Gastrocnemius medialis (tissue), 4 donors: ENCODE measurements around the gene KCNIP4. TPM values are rescaled to one million over a fixed set of nuclear protein-coding genes. Genes with fewer than 3 reads are reported as not detected.

Source experiments
- ATAC-seq, 2 donors: fragments of 150-250 bp; one replicate each; pipeline ENCODE4 v1.9.1; 2016
- DNase-seq, 2 donors: peaks; one replicate each; pipeline ENCODE4 v3.0.0-alpha.2; 2019
- H3K27ac ChIP-seq, 4 donors: fragments of 200-600 bp; sonication (generic); 1 replicate in 1 of 4; 2 replicates in 3 of 4; pipeline ENCODE4 v1.5.1; 2016 to 2018; ENCODE audit warnings: mild to moderate bottlenecking in 2 of 4, moderate library complexity in 1 of 4
- H3K27me3 ChIP-seq, 3 donors: fragments of 200-600 bp; sonication (generic) in 2 of 3; 1 replicate in 1 of 3; 2 replicates in 2 of 3; pipeline versions ENCODE4 v1.5.1 to v1.6.0; 2016 to 2019; ENCODE audit warnings: mild to moderate bottlenecking in 1 of 3, moderate library complexity in 1 of 3
- H3K36me3 ChIP-seq, 2 donors: fragments of 200-600 bp; sonication (generic) in 1 of 2; one replicate each; pipeline ENCODE4 v1.5.1; 2017 to 2018
- H3K4me1 ChIP-seq, 2 donors: fragments of 200-600 bp; sonication (generic) in 1 of 2; one replicate each; pipeline ENCODE4 v1.5.1; 2016 to 2017; ENCODE audit warnings: mild to moderate bottlenecking in 2 of 2
- H3K4me3 ChIP-seq, 4 donors: fragments of 200-600 bp; sonication (generic) in 3 of 4; 1 replicate in 1 of 4; 2 replicates in 3 of 4; pipeline ENCODE4 v1.5.1; 2016 to 2019; ENCODE audit warnings: mild to moderate bottlenecking in 2 of 4
- H3K9me3 ChIP-seq, 3 donors: fragments of 200-600 bp; sonication (generic) in 2 of 3; 1 replicate in 1 of 3; 2 replicates in 2 of 3; pipeline ENCODE4 v1.5.1; 2016 to 2019
- CTCF ChIP-seq, 5 experiments: fragments of 450-650 bp in 3 of 5; fragments of 200-600 bp in 2 of 5; sonication (generic) in 2 of 5; IDR thresholded peaks in 4 of 5; conservative IDR thresholded peaks in 1 of 5; 1 replicate in 4 of 5; 2 replicates in 1 of 5; pipeline ENCODE4 v1.5.1; 2016 to 2019; ENCODE audit warnings: antibody characterized with exemption in 5 of 5, mild to moderate bottlenecking in 3 of 5, moderate library complexity in 3 of 5
- POLR2A ChIP-seq, 2 donors: fragments of 450-650 bp; IDR thresholded peaks; one replicate each; pipeline ENCODE4 v1.6.1; 2017; ENCODE audit warnings: antibody characterized with exemption in 2 of 2, mild to moderate bottlenecking in 2 of 2, moderate library complexity in 2 of 2
- in situ Hi-C, 4 donors: fragments of 200-750 bp; cut with MboI; loops; one replicate each; pipeline versions ENCODE4 v1.15.0 to v1.8.0; 2017; ENCODE audit warnings: low sequenced_read_pairs in 4 of 4
- intact Hi-C: fragments of 100-400 bp; cut with DNase I; formaldehyde crosslinking; loops from one replicate; pipeline ENCODE4 v1.15.1; 2023; ENCODE audit warnings: low total_unique reads
- total RNA-seq, 4 donors: library from RNA; depleted of rRNA; stranded (reverse); fragments of >200 nt; gene quantifications; one replicate each; pipeline versions ENCODE4 v1.1.0 to v1.2.3, GENCODE V29; 2016

The KCNIP4 gene
- total RNA-seq, 4 donors from 2014 or later = not detected

- DNase-seq = no peak
- no peak overlapping the region for H3K27ac ChIP-seq
- H3K36me3 ChIP-seq = no peaks in the 10 kb centered on the region
- intact Hi-C loops = no loop called here
- H3K4me1 ChIP-seq = no peaks in the 10 kb centered on the region
- H3K27me3 ChIP-seq = no peaks in the 10 kb centered on the region
- no peaks in the 10 kb centered on the region for H3K9me3 ChIP-seq
- no peak for TF ChIP-seq CTCF (IDR thresholded peaks at IDR 0.05 in 4 of 5, conservative IDR thresholded peaks at IDR 0.05 in 1 of 5)
- TF ChIP-seq POLR2A (IDR thresholded peaks at IDR 0.05) = no peak
- no peak for ATAC-seq
- H3K4me3 ChIP-seq = no peak overlapping the region
- in situ Hi-C loops = no loop called here
These were observed 48.4 kb downstream of the KCNIP4 start for GRCh38 chr4:21900211-21900610.

- DNase-seq = no peak
- no peak overlapping the region for H3K4me3 ChIP-seq
- in situ Hi-C loops = no loop called here
These were observed 50.5 kb downstream of the KCNIP4 start for GRCh38 chr4:21898101-21898500.

GRCh38 chr4:21896767-21897166 lies 51.8 kb downstream of the KCNIP4 start:
- in situ Hi-C loops (no loop called here), intact Hi-C loops (no loop called here)
- Histone ChIP-seq H3K36me3 (no peaks in the 10 kb centered on the region), H3K4me3 (no peak overlapping the region), H3K4me1 (no peaks in the 10 kb centered on the region), H3K27ac (no peak overlapping the region), H3K9me3 (no peaks in the 10 kb centered on the region), H3K27me3 (no peaks in the 10 kb centered on the region)
- no peak for ATAC-seq
- no peak for DNase-seq
- TF ChIP-seq CTCF (IDR thresholded peaks at IDR 0.05 in 4 of 5, conservative IDR thresholded peaks at IDR 0.05 in 1 of 5) (no peak), POLR2A (IDR thresholded peaks at IDR 0.05) (no peak)

More at GRCh38 chr4:21898101-21898500, 50.5 kb downstream of the KCNIP4 start:
- Histone ChIP-seq H3K27me3 (no peaks in the 10 kb centered on the region), H3K9me3 (no peaks in the 10 kb centered on the region), H3K27ac (no peak overlapping the region), H3K36me3 (no peaks in the 10 kb centered on the region), H3K4me1 (no peaks in the 10 kb centered on the region)
- ATAC-seq = no peak
- TF ChIP-seq POLR2A (IDR thresholded peaks at IDR 0.05) = no peak
- TF ChIP-seq CTCF (IDR thresholded peaks at IDR 0.05 in 4 of 5, conservative IDR thresholded peaks at IDR 0.05 in 1 of 5) = no peak
- intact Hi-C loops = no loop called here

GRCh38 chr4:21893136-21893535 lies 55.4 kb downstream of the KCNIP4 start:
- in situ Hi-C loops (no loop called here), intact Hi-C loops (no loop called here)
- Histone ChIP-seq H3K9me3 (no peaks in the 10 kb centered on the region), H3K27me3 (no peaks in the 10 kb centered on the region), H3K27ac (no peak overlapping the region), H3K36me3 (no peaks in the 10 kb centered on the region), H3K4me3 (no peak overlapping the region), H3K4me1 (no peaks in the 10 kb centered on the region)
- no peak for TF ChIP-seq POLR2A (IDR thresholded peaks at IDR 0.05)
- no peak for TF ChIP-seq CTCF (IDR thresholded peaks at IDR 0.05 in 4 of 5, conservative IDR thresholded peaks at IDR 0.05 in 1 of 5)
- DNase-seq (no peak), ATAC-seq (no peak)

GRCh38 chr4:21890231-21890630 lies 58.3 kb downstream of the KCNIP4 start:
- H3K4me3 ChIP-seq = no peak overlapping the region
- H3K4me1 ChIP-seq = no peaks in the 10 kb centered on the region
- intact Hi-C loops = no loop called here
- H3K27me3 ChIP-seq = no peaks in the 10 kb centered on the region
- H3K36me3 ChIP-seq = no peaks in the 10 kb centered on the region
- H3K27ac ChIP-seq = no peak overlapping the region
- H3K9me3 ChIP-seq = no peaks in the 10 kb centered on the region
- ATAC-seq = no peak
- in situ Hi-C loops = no loop called here
- no peak for DNase-seq
- no peak for TF ChIP-seq CTCF (IDR thresholded peaks at IDR 0.05 in 4 of 5, conservative IDR thresholded peaks at IDR 0.05 in 1 of 5)
- no peak for TF ChIP-seq POLR2A (IDR thresholded peaks at IDR 0.05)
